Measurements from ENCODE around the gene NELFE.

The NELFE gene

DNA sequence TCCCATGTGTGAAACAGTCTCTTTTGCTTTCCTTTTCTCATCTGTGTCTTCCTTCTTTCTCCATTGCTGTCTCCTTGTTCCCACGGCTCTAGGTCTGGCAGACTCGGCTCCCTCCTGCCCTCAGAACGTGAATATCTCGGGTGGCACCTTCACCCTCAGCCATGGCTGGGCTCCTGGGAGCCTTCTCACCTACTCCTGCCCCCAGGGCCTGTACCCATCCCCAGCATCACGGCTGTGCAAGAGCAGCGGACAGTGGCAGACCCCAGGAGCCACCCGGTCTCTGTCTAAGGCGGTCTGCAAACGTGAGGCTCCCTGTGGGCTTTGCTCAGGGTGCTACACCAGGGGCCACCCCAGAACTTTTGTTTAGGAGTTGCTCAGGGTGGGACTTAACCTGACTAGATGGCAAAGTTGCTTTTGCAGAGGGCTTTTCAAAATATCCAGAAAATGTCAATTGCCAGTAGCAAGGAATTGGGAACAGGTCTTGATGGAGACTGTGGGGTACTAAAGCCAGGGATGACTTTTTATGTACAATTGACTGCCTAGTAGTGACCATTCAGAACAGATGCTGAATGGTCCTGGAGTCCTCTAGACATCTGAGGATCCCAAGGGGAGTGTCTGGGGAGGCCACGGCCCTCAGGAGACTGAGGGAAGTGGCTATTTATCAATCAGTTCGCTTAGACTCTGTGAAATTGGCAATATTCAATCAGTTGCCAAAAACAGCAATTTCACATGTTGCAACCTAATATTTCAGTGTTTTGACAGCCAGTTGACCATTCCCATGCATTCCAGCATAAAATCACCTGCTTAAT lies 30.7 kb downstream of the NELFE start:
- TF ChIP-seq GATA3 (IDR thresholded peaks at IDR 0.05; ENCODE audit: low read depth, low read length) (no peak), GATA2 (IDR thresholded peaks at IDR 0.05; ENCODE audit: low read depth, low read length) (no peak)

- TF ChIP-seq GATA3 (IDR thresholded peaks at IDR 0.05; ENCODE audit: low read depth, low read length), result no peak
- no peak for TF ChIP-seq GATA2 (IDR thresholded peaks at IDR 0.05; ENCODE audit: low read depth, low read length)
Observed at GRCh38 chr6:31927242-31927862, 31.4 kb downstream of the NELFE start, which contains the start of gene C2. TSS of gene C2 (plus strand) at chr6:31927717. CDS start at chr6:31927753, 36 bp downstream.

DNA sequence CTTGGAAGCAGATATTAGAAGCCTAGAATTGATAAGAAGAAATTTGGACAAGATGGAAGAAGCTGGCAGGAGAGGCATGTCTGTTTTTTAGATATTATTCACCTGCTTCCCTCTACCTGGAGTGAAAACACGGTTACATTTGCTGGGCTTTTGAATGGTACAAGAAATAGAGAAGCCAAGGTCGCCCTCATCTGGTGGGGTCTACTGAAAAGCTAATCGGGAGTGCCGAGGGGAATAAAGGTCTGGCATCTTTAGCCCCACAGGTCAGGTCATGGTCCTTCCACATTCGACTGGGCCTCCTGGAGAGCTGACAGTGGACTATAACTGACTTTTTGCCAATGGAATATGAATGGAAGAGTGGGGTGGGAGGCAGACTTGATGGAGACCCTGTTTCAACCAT lies 35.8 kb downstream of the NELFE start:
- no peak for TF ChIP-seq GATA2 (IDR thresholded peaks at IDR 0.05; ENCODE audit: low read depth, low read length)
- TF ChIP-seq GATA3 (IDR thresholded peaks at IDR 0.05; ENCODE audit: low read depth, low read length), result no peak

DNA sequence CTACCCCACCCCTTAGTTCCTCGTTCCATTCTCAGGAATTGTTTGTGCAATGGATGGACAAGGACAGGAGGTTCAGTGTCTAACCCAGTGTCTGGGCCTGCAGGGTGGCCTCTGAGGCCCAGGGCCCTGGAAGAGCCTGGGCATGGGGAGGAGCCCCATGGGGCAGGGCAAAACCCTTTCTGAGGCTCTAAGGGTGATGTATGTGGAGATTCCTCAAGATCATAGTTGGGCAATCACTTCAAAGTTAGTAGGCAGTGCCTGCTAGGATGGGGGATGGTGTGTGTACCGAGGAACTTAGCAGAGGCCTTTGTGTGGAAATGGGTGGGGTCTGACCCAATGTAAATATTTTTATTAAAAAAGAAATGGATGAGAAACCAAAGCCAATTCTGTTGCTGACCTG lies 38.0 kb downstream of the NELFE start:
- TF ChIP-seq GATA3 (IDR thresholded peaks at IDR 0.05; ENCODE audit: low read depth, low read length), result no peak
- TF ChIP-seq GATA2 (IDR thresholded peaks at IDR 0.05; ENCODE audit: low read depth, low read length), result no peak

- TF ChIP-seq GATA2 (IDR thresholded peaks at IDR 0.05; ENCODE audit: low read depth, low read length), result no peak
Observed at GRCh38 chr6:31919624-31920303, 39.0 kb downstream of the NELFE start.

GRCh38 chr6:31918069-31918720 lies 40.6 kb downstream of the NELFE start:
- TF ChIP-seq GATA3 (IDR thresholded peaks at IDR 0.05; ENCODE audit: low read depth, low read length), result no peak
- no peak for TF ChIP-seq GATA2 (IDR thresholded peaks at IDR 0.05; ENCODE audit: low read depth, low read length)

GRCh38 chr6:31915756-31916155 lies 43.0 kb downstream of the NELFE start:
- TF ChIP-seq GATA3 (IDR thresholded peaks at IDR 0.05; ENCODE audit: low read depth, low read length), result no peak
- no peak for TF ChIP-seq GATA2 (IDR thresholded peaks at IDR 0.05; ENCODE audit: low read depth, low read length)

DNA sequence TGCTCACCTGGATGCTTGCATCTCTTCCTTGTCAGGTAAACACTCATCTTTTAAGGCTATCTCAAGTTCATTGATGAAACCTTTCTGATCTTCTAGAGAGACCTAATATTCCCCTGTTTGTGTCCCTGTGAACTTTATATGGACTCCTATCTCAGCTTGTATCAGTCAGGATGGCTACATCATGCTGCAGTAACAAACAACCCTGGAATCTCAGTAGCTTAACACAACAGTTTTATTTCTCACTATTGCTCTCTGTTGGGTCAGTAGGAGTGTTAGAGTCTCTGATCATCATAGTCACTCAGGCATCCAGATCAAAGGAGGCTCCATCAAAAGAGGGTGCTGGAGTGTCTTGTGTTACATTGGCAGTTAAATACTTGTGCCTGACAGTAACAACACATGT lies 43.4 kb downstream of the NELFE start:
- TF ChIP-seq GATA3 (IDR thresholded peaks at IDR 0.05; ENCODE audit: low read depth, low read length) (no peak), GATA2 (IDR thresholded peaks at IDR 0.05; ENCODE audit: low read depth, low read length) (no peak)

DNA sequence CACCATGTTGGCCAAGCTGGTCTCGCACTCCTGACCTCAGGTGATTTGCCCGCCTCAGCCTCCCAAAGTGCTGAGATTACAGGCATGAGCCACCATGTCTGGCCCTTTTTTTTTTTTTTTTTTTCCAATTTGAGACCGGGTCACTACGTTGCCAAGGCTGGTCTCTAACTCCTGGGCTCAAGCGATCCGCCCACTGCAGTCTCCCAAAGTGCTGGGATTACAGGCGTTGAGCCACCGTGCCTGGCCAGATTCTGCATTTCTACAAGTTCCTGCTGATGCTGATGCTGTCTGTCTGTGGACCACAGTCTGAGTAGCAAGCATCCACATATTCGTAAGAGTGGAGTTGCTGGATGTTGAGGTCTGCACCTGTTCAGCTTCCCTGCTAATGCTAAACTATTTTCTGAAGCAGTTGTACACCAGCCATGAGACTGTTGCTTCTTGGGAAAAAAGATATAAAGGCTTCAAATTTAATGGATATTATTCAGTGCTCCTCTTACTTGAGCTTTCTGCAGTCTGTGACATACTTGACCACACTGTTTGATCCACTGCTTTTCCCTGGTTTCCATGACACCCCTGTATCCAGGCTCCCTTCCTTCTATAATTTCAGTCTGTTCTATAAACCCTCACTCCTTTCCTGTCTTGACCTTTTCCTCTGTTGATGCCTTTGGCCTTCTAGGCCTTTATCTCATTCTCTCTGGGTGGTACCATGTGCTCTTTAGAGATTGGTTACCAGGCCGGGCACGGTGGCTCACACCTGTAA lies 46.8 kb downstream of the NELFE start:
- TF ChIP-seq GATA3 (IDR thresholded peaks at IDR 0.05; ENCODE audit: low read depth, low read length) (no peak), GATA2 (IDR thresholded peaks at IDR 0.05; ENCODE audit: low read depth, low read length) (no peak)

GRCh38 chr6:31908791-31909190 lies 50.0 kb downstream of the NELFE start:
- TF ChIP-seq GATA2 (IDR thresholded peaks at IDR 0.05; ENCODE audit: low read depth, low read length) (no peak), GATA3 (IDR thresholded peaks at IDR 0.05; ENCODE audit: low read depth, low read length) (no peak)

DNA sequence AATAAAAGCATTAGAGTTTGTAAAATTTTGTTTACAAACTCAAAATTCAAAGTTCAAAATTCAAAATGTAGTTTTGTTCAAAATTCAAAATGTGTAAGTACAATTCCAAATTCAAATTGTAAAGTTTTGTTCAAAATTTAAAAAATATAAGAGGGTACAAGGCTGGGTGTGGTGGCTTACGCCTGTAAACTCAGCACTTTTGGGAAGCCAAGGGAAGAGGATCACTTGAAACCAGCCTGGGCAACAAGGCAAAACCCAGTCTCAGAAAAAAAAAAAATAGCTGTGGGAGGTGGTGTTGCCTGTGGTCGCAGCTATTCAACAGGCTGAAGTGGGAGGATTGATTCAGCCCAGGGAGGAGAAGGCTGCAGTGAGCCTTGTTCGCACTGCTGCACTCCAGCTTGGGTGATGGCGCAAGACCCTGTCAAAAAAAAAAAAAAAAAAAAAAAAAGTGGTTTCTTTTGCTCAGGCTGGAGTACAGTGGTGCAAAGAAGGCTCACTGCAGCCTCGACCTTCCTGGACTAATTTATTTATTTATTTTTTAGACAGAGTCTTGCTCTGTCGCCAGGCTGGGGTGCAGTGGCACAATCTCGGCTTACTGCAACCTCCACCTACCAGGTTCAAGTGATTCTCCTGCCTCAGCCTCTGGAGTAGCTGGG lies 51.5 kb downstream of the NELFE start:
- TF ChIP-seq GATA2 (IDR thresholded peaks at IDR 0.05; ENCODE audit: low read depth, low read length) (no peak), GATA3 (IDR thresholded peaks at IDR 0.05; ENCODE audit: low read depth, low read length) (no peak)

DNA sequence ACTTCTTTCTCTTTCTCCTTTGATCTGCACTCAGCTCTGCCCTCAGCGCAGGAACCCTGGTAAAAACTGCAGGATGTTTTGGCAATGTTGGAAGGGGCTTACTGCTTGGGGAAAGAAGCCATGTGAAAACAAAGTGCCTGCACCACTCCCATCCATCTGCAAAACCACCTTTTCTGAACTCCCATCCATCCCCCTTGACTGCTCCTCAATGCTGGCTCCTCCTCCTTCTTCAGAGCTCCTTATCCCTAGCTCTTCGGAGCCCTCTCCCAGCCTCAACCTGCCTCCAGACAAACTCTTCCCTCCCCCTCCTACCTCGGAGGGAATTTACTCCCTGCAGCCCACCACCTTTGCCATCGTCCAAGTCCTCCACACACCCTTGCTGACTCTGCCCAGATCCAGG lies 52.6 kb downstream of the NELFE start:
- TF ChIP-seq GATA2 (IDR thresholded peaks at IDR 0.05; ENCODE audit: low read depth, low read length) (no peak), GATA3 (IDR thresholded peaks at IDR 0.05; ENCODE audit: low read depth, low read length) (no peak)

GRCh38 chr6:31905041-31905440 lies 53.7 kb downstream of the NELFE start:
- TF ChIP-seq GATA3 (IDR thresholded peaks at IDR 0.05; ENCODE audit: low read depth, low read length) (no peak), GATA2 (IDR thresholded peaks at IDR 0.05; ENCODE audit: low read depth, low read length) (no peak)

Measured in SH-SY5Y (cell line).